A673 (cell line): ENCODE measurements around the gene C3AR1. TPM values are rescaled to one million over a fixed set of nuclear protein-coding genes. Genes with fewer than 3 reads are reported as not detected.
"Not testable (repeated sequence)": the region's sequence is repeated elsewhere in the genome, so short reads cannot be mapped to it uniquely, and the experiment has no call there.

Experiments used
- BruUV-seq: library from RNA; stranded (reverse); fragments of 400-500 nt; replicated peaks from 2 replicates; lab custom pipeline; 2021; lab: Mats Ljungman, UMichigan
- CTCF ChIA-PET: fragments of 300-600 bp; sonication (Branson Sonifier 250); formaldehyde crosslinking; loops from one replicate; lab custom pipeline; 2022; ENCODE audit warnings: antibody characterized with exemption; lab: Charles Lee
- POLR2A ChIA-PET: fragments of 300-600 bp; sonication (Branson Sonifier 250); formaldehyde crosslinking; loops from one replicate; lab custom pipeline; 2022; ENCODE audit warnings: antibody characterized with exemption; ENCODE audit not compliant: low non-redundant PET; lab: Charles Lee
- DNase-seq: peaks from one replicate; pipeline ENCODE4 v3.0.0-alpha.2; 2015; ENCODE audit warnings: low spot score
- H3K27ac ChIP-seq: fragments of 200-600 bp; sonication (generic); 2 replicates; pipeline ENCODE4 v1.5.1; 2016; ENCODE audit warnings: mixed run types, low read depth, mild to moderate bottlenecking, mixed read lengths, antibody characterized with exemption, low read length; ENCODE audit not compliant: poor library complexity, severe bottlenecking
- H3K27me3 ChIP-seq: fragments of 200-600 bp; sonication (generic); replicated peaks from 2 replicates; pipeline ENCODE4 v1.6.1; 2017; ENCODE audit warnings: mixed run types, low read depth, mild to moderate bottlenecking, mixed read lengths, antibody characterized with exemption, low read length; ENCODE audit not compliant: insufficient read depth, poor library complexity
- H3K36me3 ChIP-seq: fragments of 200-600 bp; sonication (generic); 2 replicates; pipeline ENCODE4 v1.6.1; 2016; ENCODE audit warnings: mixed run types, mild to moderate bottlenecking, mixed read lengths, antibody characterized with exemption, low read length; ENCODE audit not compliant: insufficient read depth, poor library complexity, severe bottlenecking
- H3K4me1 ChIP-seq: fragments of 200-600 bp; sonication (generic); 2 replicates; pipeline ENCODE4 v1.6.1; 2017; ENCODE audit warnings: mixed run types, mild to moderate bottlenecking, mixed read lengths, antibody characterized with exemption, low read length; ENCODE audit not compliant: insufficient read depth, poor library complexity, severe bottlenecking
- H3K4me3 ChIP-seq: fragments of 200-600 bp; sonication (generic); 2 replicates; pipeline ENCODE4 v1.5.1; 2016; ENCODE audit warnings: low read depth, mixed run types, mild to moderate bottlenecking, mixed read lengths, low read length; ENCODE audit not compliant: poor library complexity, severe bottlenecking
- H3K9me3 ChIP-seq: fragments of 200-600 bp; sonication (generic); 2 replicates; pipeline ENCODE4 v1.6.1; 2016; ENCODE audit warnings: mixed run types, low read depth, mild to moderate bottlenecking, mixed read lengths, antibody characterized with exemption, low read length; ENCODE audit not compliant: poor library complexity, severe bottlenecking
- CTCF ChIP-seq: fragments of 300-800, 200-600 bp; sonication (generic); conservative IDR thresholded peaks from 2 replicates; pipeline ENCODE4 v1.5.1; 2017; ENCODE audit warnings: low read depth, mild to moderate bottlenecking, antibody characterized with exemption, low read length, moderate library complexity, mixed read lengths
- EZH2 ChIP-seq: fragments of 200-600 bp; sonication (generic); IDR thresholded peaks from 2 replicates; pipeline ENCODE4 v1.6.1; 2017; ENCODE audit warnings: borderline replicate concordance, low read depth, mild to moderate bottlenecking, mixed read lengths, antibody characterized with exemption, low read length; ENCODE audit not compliant: poor library complexity, severe bottlenecking
- intact Hi-C: fragments of 100-400 bp; cut with micrococcal nuclease; formaldehyde crosslinking; loops from one replicate; pipeline ENCODE4 v1.10.0; 2022; ENCODE audit not compliant: unreplicated experiment
- total RNA-seq: library from RNA; stranded (reverse); gene quantifications from 2 replicates; pipeline ENCODE4 v1.2.3, GENCODE V29; 2021

Gene C3AR1
- total RNA-seq, 1 experiment from 2014 or later = 3.5 TPM

DNA sequence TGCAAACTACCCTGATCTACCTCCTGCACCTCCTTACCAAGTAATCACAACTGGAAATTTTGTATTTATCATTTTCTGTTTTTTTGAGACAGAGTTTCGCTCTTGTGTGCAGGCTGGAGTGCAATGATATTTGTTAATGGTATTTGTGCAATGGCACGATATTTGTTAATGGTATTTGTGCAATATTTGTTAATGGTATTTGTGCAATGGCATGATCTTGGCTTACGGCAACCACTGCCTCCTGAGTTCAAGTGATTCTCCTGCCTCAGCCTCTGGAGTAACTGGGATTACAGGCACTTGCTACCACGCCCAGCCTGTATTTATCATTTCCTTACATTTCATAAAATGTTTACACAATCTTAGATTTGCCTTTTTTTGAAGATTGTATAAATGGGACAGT lies 10.2 kb upstream of the C3AR1 start:
- Histone ChIP-seq H3K9me3 (no peaks in the 10 kb centered on the region), H3K27me3 (no peaks in the 10 kb centered on the region), H3K36me3 (no peaks in the 10 kb centered on the region), H3K27ac (no peak overlapping the region), H3K4me1 (peaks cover 19% of the 10 kb centered on the region), H3K4me3 (no peak overlapping the region)
- intact Hi-C loops = loop anchor here (10.0 kb wide), 1 partner anchor 212 kb away; no protein-coding TSS in a partner anchor
- BruUV-seq = no TSS peak
- POLR2A ChIA-PET = no interaction called here
- TF ChIP-seq CTCF (no peak), EZH2 (no peak)
- no peak for DNase-seq
- CTCF ChIA-PET = no interaction called here

- CTCF ChIA-PET = no interaction called here
- H3K9me3 ChIP-seq = no peaks in the 10 kb centered on the region
- H3K27ac ChIP-seq = no peak overlapping the region
- no peak for TF ChIP-seq CTCF
- H3K4me1 ChIP-seq = peaks cover 19% of the 10 kb centered on the region
- no peaks in the 10 kb centered on the region for H3K27me3 ChIP-seq
- DNase-seq = no peak
- H3K36me3 ChIP-seq = no peaks in the 10 kb centered on the region
- POLR2A ChIA-PET = no interaction called here
- BruUV-seq = no TSS peak
- no peak overlapping the region for H3K4me3 ChIP-seq
- intact Hi-C loops = loop anchor here (10.0 kb wide), 1 partner anchor 211 kb away; no protein-coding TSS in a partner anchor
Measured at GRCh38 chr12:8075935-8076334, 9.8 kb upstream of the C3AR1 start.

DNA sequence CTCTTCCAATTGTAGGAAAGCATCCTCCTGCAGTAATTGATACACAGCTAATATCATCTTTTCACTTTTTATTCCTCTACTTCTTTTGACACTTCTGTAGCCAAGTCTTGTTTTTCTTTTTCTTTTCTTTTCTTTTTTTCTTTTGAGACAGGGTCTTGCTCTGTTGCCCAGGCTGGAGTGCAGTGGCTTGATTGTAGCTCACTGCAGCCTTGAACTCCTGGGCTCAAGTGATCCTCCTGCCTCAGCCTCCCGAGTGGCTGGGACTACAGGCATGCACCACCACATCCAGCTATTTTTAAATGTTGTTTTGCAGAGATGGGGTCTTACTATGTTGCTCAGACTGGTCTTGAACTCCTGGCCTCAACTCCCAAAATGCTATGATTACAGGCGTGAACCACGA lies 5.7 kb upstream of the C3AR1 start:
- CTCF ChIA-PET, POLR2A ChIA-PET, BruUV-seq, DNase-seq, H3K4me3 ChIP-seq, H3K9me3 ChIP-seq, H3K27me3 ChIP-seq, H3K27ac ChIP-seq, H3K36me3 ChIP-seq, H3K4me1 ChIP-seq: not testable (repeated sequence)
- intact Hi-C loops = loop anchor here (10.0 kb wide), 1 partner anchor 207 kb away; no protein-coding TSS in a partner anchor

DNA sequence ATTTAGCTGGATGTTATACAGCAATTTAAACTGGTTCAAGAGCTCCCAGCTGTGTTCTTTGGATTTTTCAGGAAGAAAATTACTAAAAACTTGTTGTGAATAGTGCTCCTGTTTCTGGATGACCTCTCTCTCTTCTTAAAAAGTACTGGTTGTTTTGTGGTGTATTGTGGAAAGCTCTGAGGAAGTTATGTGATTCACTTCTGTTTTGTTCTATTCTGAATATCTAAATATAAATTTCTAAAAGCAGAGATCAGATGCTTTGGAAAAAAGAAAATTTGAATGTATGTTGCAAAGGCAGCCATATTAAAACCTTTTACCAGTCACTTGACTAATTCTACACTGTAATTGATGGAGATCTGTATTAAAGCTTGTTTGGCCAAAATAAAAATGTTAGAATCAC lies 3.4 kb upstream of the C3AR1 start:
- Histone ChIP-seq H3K4me1 (no peaks in the 10 kb centered on the region), H3K36me3 (no peaks in the 10 kb centered on the region), H3K27ac (no peak overlapping the region), H3K4me3 (no peak overlapping the region), H3K27me3 (no peaks in the 10 kb centered on the region), H3K9me3 (no peaks in the 10 kb centered on the region)
- ChIA-PET CTCF (interaction anchor here (0.5 kb wide), 1 partner anchor 9 kb away, joined by 15 read pairs; no protein-coding TSS in a partner anchor), POLR2A (no interaction called here)
- intact Hi-C loops = no loop called here
- BruUV-seq = no TSS peak
- no peak for TF ChIP-seq EZH2
- no peak for TF ChIP-seq CTCF
- no peak for DNase-seq
